GM10248 (cell line): ENCODE results near the gene SCYGR3.
A peak's percentile ranks its signal among the peaks of the same experiment; 100 is the strongest.

Experiments
- CTCF ChIA-PET: fragments of 300-600 bp; sonication (Branson Sonifier 250); formaldehyde crosslinking; extraction: SDS; loops from one replicate; lab custom pipeline; 2021; ENCODE audit warnings: antibody characterized with exemption; lab: Yijun Ruan, JAX
- POLR2A ChIA-PET: fragments of 350-650 bp; sonication (Branson Sonifier 250); formaldehyde crosslinking; extraction: SDS; loops from one replicate; lab custom pipeline; 2020; ENCODE audit warnings: antibody characterized with exemption; lab: Yijun Ruan, JAX
- DNase-seq: peaks from one replicate; pipeline ENCODE4 v3.0.0; 2012; ENCODE audit errors: extremely low spot score
- TF ChIP-seq, protein P1 (sequence below): IDR thresholded peaks from 2 replicates; pipeline ENCODE4 v1.5.1; 2012; ENCODE audit warnings: mild to moderate bottlenecking, low read depth; ENCODE audit errors: extremely low read depth, missing control alignments, control extremely low read depth

SCYGR3 gene

DNA sequence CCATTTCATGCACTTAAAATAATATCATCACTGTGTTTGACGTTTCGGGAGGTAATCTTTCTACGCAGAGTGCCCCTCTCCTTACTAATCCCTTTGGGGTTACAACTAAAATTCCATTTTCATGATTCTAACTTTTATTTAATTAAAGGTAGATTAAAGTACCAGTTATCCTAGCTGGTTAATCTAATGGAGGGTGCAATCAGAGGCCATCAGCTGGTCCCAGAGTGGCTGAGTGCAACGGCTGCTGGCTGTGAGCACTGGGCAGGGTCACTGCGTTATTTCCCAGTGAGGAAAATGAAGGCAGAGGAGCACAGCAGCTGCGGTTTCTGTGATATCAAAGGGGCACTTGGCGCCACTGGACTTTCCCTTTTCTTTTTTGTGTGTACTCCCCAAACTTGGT, 14.8 kb upstream of the SCYGR3 start:
- POLR2A ChIA-PET: no interaction called here
- CTCF ChIA-PET: interaction anchor here (2.2 to 3.7 kb wide), 3 partner anchors 10 to 29 kb away, joined by 7 to 13 read pairs (median 7); no protein-coding TSS in a partner anchor
- TF ChIP-seq, protein P1, sequence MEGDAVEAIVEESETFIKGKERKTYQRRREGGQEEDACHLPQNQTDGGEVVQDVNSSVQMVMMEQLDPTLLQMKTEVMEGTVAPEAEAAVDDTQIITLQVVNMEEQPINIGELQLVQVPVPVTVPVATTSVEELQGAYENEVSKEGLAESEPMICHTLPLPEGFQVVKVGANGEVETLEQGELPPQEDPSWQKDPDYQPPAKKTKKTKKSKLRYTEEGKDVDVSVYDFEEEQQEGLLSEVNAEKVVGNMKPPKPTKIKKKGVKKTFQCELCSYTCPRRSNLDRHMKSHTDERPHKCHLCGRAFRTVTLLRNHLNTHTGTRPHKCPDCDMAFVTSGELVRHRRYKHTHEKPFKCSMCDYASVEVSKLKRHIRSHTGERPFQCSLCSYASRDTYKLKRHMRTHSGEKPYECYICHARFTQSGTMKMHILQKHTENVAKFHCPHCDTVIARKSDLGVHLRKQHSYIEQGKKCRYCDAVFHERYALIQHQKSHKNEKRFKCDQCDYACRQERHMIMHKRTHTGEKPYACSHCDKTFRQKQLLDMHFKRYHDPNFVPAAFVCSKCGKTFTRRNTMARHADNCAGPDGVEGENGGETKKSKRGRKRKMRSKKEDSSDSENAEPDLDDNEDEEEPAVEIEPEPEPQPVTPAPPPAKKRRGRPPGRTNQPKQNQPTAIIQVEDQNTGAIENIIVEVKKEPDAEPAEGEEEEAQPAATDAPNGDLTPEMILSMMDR: no peak
- DNase-seq: no peak

DNA sequence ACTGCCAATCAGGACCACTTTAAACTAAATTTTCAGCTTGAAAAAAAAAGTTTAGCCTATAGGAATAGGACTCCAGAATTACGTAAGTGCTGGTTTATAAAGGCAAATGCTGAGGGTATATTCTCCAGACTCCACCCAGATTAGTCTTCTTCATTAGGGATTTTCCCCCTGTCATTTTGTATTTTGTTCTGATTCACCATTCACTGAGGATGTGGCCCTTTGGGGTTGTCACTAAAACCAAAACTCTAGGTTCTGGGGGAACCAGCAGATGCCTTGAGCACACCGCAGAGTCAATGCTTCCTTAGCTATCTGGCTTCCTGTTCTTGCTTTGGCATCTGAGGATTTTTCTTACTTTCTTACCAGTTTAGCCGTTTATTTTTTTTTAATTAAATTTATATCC, 13.1 kb upstream of the SCYGR3 start:
- ChIA-PET POLR2A (interaction anchor here (0.6 kb wide), 1 partner anchor 242 kb away, joined by 7 read pairs; no protein-coding TSS in a partner anchor), CTCF (interaction anchor here (0.8 to 3.7 kb wide), 5 partner anchors 11 to 31 kb away, joined by 3 to 13 read pairs (median 7); no protein-coding TSS in a partner anchor)
- peak; percentile 29 for DNase-seq
- TF ChIP-seq, protein P1: no peak

DNA sequence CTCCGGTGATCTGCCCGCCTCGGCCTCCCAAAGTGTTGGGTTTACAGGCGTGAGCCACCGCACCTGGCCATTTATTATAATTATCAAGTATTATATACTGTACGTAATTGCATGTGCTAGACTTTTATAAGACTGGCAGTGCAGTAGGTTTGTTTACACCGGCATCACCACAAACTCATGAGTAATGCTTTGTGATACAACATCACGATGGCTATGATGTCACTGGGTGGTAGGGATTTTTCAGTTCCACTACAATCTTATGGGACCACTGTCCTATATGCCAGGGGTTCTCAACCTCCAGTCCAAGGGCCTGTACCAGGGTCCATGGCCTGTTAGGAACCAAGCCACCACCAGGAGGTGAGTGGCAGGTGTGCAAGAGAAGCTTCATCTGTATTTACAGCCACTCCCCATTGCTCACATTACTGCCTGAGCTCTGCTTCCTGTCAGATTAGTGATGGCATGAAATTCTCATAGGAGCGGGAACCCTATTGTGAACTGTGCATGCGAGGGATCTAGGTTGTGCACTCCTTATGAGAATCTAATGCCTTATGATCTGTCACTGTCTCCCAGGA, 12.0 kb upstream of the SCYGR3 start:
- POLR2A ChIA-PET: no interaction called here
- DNase-seq: no peak
- CTCF ChIA-PET: interaction anchor here (3.7 kb wide), 1 partner anchor 32 kb away, joined by 13 read pairs; no protein-coding TSS in a partner anchor
- TF ChIP-seq, protein P1: no peak

DNA sequence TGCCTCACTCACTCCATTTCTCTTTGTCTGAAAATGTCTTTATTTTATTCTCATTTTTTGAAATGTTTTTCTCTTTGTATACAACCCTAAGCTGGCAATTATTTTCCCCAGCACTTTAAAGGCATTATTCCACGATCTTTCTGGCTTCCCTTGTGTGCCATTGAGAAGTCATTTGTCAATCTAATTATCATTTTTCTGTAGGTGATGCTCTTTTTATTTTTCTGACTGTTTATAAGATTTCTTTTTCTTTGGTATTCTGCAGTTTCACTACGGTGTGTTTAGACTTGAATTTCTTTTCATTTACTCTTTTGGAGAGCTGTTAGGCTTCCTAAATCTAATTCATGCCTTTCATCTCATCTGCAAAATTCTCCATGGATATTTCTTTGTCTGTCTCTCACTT, 10.8 kb upstream of the SCYGR3 start:
- POLR2A ChIA-PET: no interaction called here
- CTCF ChIA-PET: no interaction called here
- no peak for DNase-seq
- TF ChIP-seq, protein P1: no peak

DNA sequence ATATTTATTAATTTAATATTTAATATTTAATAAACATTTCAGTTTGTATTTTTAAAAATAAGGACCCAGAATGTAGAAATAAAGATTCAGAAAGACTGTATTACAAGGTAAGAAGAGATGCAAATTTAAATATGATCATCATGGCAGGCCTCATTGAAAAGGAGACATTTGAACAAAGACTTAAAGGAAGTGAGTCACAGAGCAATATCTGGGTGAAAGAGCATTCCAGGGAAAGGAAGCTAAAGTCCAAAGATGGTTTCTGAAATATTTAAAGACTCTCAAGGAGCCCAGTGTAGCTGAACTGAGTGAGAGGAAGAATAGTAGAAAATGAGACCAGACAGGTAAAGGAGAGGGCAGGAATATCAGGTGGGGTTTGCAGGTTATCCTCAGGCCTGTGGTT, 8.6 kb upstream of the SCYGR3 start:
- CTCF ChIA-PET: interaction anchor here (1.4 kb wide), 1 partner anchor 224 kb away, joined by 3 read pairs; no protein-coding TSS in a partner anchor
- no peak for DNase-seq
- TF ChIP-seq, protein P1: no peak
- POLR2A ChIA-PET: no interaction called here

DNA sequence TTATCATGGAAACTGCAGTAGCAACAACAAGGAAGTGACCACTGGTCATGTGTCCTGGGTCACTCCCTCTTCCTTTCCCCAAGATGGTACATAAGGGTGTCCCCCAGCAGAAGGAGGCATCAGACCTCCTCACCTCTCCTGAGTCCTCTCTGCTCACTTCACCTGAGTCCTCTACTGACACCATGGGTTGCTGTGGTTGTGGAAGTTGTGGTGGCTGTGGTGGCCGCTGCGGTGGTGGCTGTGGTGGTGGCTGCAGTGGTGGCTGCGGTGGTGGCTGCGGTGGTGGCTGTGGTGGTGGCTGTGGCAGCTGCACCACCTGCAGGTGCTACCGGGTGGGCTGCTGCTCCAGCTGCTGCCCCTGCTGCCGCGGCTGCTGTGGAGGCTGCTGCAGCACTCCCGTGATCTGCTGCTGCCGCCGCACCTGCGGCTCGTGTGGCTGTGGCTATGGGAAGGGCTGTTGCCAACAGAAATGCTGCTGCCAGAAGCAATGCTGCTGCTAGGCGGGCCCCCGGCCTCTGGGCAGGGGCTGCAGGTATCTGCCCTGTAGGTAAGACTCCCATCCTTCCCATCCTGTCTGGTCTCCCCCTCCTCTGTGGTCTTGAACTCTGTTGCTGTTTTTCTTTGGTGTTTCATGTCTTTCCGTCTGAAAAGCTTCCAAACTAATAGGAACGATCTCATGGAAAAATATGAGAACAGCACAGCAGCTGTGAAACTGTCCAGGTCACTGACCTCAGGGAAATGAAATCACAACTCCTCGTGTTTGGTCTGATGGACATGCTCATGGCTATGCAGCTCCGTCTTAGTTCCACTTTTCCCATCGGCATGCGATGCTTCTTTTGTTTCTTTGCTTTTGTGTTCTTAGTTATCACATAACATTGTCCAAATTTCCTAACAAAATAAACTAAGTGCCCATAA, 2.9 kb upstream of the SCYGR3 start, which contains the start of gene SCYGR4:
TSS of gene SCYGR4 (plus strand) at position 183 of the 915 bp plus-strand sequence. CDS start at position 183, 0 bp downstream.
- ChIA-PET POLR2A (no interaction called here), CTCF (no interaction called here)
- DNase-seq: no peak
- TF ChIP-seq, protein P1: no peak
